SK-N-SH (cell line): Measurements from ENCODE around the gene MAP3K2. TPM values are rescaled to one million over a fixed set of nuclear protein-coding genes. Genes with fewer than 3 reads are reported as not detected.

Experiments
- CTCF ChIA-PET: fragments of 300-600, 350-600 bp; formaldehyde crosslinking; extraction: SDS; loops from one replicate; lab custom pipeline; 2021; lab: Yijun Ruan, JAX
- POLR2A ChIA-PET: fragments of 350-600 bp; sonication (Branson Sonifier 250); formaldehyde crosslinking; extraction: SDS; loops from one replicate; lab custom pipeline; 2020; ENCODE audit warnings: antibody characterized with exemption, inconsistent platforms; lab: Yijun Ruan, JAX
- DNase-seq: peaks from one replicate; pipeline ENCODE4 v3.0.0; 2012
- H2AFZ ChIP-seq: fragments of 200-600 bp; sonication (generic); 2 replicates; pipeline ENCODE4 v1.8.1; 2016; ENCODE audit warnings: antibody characterized with exemption, mild to moderate bottlenecking, low read depth
- H3F3A ChIP-seq: fragments of 200-600 bp; sonication (generic); replicated peaks from 2 replicates; pipeline ENCODE3; 2016; ENCODE audit warnings: antibody characterized with exemption, mild to moderate bottlenecking; ENCODE audit not compliant: insufficient read depth
- H3K27ac ChIP-seq, 2 experiments: fragments of 200-500 bp in 1 of 2; fragments of 200-600 bp in 1 of 2; sonication (Bioruptor generic) in 1 of 2; sonication (generic), shearing (Covaris generic) in 1 of 2; 2 replicates each; pipeline versions ENCODE4 v1.5.1 to v1.6.1; 2014 to 2016; ENCODE audit warnings: low read depth in 2 of 2, inconsistent platforms in 1 of 2, low read length in 1 of 2, mild to moderate bottlenecking in 1 of 2, mixed read lengths in 1 of 2
- H3K27me3 ChIP-seq: fragments of 200-600 bp; sonication (generic), shearing (Covaris generic); 2 replicates; pipeline ENCODE4 v1.6.1; 2016; ENCODE audit warnings: mixed run types; ENCODE audit not compliant: insufficient read depth
- H3K36me3 ChIP-seq, 2 experiments: fragments of 200-500 bp in 1 of 2; fragments of 200-600 bp in 1 of 2; sonication (Bioruptor generic) in 1 of 2; sonication (generic) in 1 of 2; replicated peaks in 1 of 2; 2 replicates each; pipeline versions ENCODE3 to v1.5.1; 2014 to 2016; ENCODE audit warnings: low read length in 1 of 2, mild to moderate bottlenecking in 1 of 2; ENCODE audit not compliant: insufficient read depth in 2 of 2, control insufficient read depth in 1 of 2
- H3K4me1 ChIP-seq, 2 experiments: fragments of 200-500 bp in 1 of 2; fragments of 200-600 bp in 1 of 2; sonication (Bioruptor generic) in 1 of 2; sonication (generic), shearing (Covaris generic) in 1 of 2; 2 replicates each; pipeline versions ENCODE4 v1.5.1 to v1.6.1; 2014 to 2016; ENCODE audit warnings: low read depth in 1 of 2, low read length in 1 of 2, mixed run types in 1 of 2; ENCODE audit not compliant: insufficient read depth in 2 of 2, control insufficient read depth in 1 of 2
- H3K4me2 ChIP-seq: fragments of 200-600 bp; sonication (generic), shearing (Covaris generic); 2 replicates; pipeline ENCODE4 v1.6.1; 2017; ENCODE audit warnings: mixed run types
- H3K4me3 ChIP-seq, 2 experiments: fragments of 200-500 bp in 1 of 2; fragments of 200-600 bp in 1 of 2; sonication (Bioruptor generic) in 1 of 2; sonication (generic), shearing (Covaris generic) in 1 of 2; 2 replicates each; pipeline versions ENCODE4 v1.5.1 to v1.8.1; 2014 to 2016; ENCODE audit warnings: low read depth in 2 of 2, inconsistent platforms in 1 of 2, low read length in 1 of 2, mild to moderate bottlenecking in 1 of 2, mixed read lengths in 1 of 2, moderate library complexity in 1 of 2
- H3K79me2 ChIP-seq: fragments of 200-600 bp; sonication (generic); 2 replicates; pipeline ENCODE4 v1.8.1; 2017; ENCODE audit warnings: mild to moderate bottlenecking; ENCODE audit not compliant: insufficient read depth
- H3K9ac ChIP-seq: fragments of 200-600 bp; sonication (generic); 2 replicates; pipeline ENCODE4 v1.6.1; 2017; ENCODE audit warnings: mixed run types
- H3K9me2 ChIP-seq: fragments of 200-600 bp; sonication (generic); 2 replicates; pipeline ENCODE4 v1.6.1; 2017; ENCODE audit warnings: mixed run types
- H3K9me3 ChIP-seq: fragments of 200-600 bp; sonication (generic); 2 replicates; pipeline ENCODE4 v1.6.1; 2017; ENCODE audit warnings: mixed run types, mild to moderate bottlenecking, moderate library complexity
- H4K20me1 ChIP-seq: fragments of 200-600 bp; sonication (generic); 2 replicates; pipeline ENCODE4 v1.6.1; 2017; ENCODE audit warnings: mild to moderate bottlenecking, mixed run types; ENCODE audit not compliant: insufficient read depth
- CTCF ChIP-seq: fragments of 200-600 bp; sonication (generic); IDR thresholded peaks from 2 replicates; pipeline ENCODE4 v1.6.1; 2017; ENCODE audit warnings: antibody characterized with exemption, mild to moderate bottlenecking, moderate library complexity
- ELF1 ChIP-seq: IDR thresholded peaks from 2 replicates; pipeline ENCODE4 v1.4.0; 2012
- EP300 ChIP-seq, 2 experiments: IDR thresholded peaks; 2 replicates each; pipeline versions ENCODE4 v1.4.0 to v1.6.1; 2012; ENCODE audit warnings: borderline replicate concordance in 1 of 2, low read depth in 1 of 2, low read length in 1 of 2
- FOXJ3 ChIP-seq: sonication (generic); formaldehyde crosslinking; IDR thresholded peaks from 2 replicates; pipeline ENCODE4 v1.5.1; 2020; ENCODE audit warnings: mild to moderate bottlenecking, missing genetic modification reagents
- GABPA ChIP-seq: IDR thresholded peaks from 2 replicates; pipeline ENCODE4 v1.4.0; 2012; ENCODE audit warnings: low read depth, mild to moderate bottlenecking
- GATA2 ChIP-seq: sonication (generic); formaldehyde crosslinking; IDR thresholded peaks from 2 replicates; pipeline ENCODE4 v1.5.0; 2020; ENCODE audit warnings: mild to moderate bottlenecking, missing genetic modification reagents
- IRF3 ChIP-seq: fragments of 150-350 bp; IDR thresholded peaks from 2 replicates; pipeline ENCODE4 v1.6.1; 2016; ENCODE audit warnings: mild to moderate bottlenecking, low read depth, low read length
- JUND ChIP-seq: IDR thresholded peaks from 2 replicates; pipeline ENCODE4 v1.4.0; 2012
- MAX ChIP-seq: IDR thresholded peaks from 2 replicates; pipeline ENCODE4 v1.4.0; 2012; ENCODE audit warnings: low read depth
- MEF2A ChIP-seq: IDR thresholded peaks from 2 replicates; pipeline ENCODE4 v1.4.0; 2012; ENCODE audit warnings: low read depth, borderline replicate concordance
- NFIC ChIP-seq: IDR thresholded peaks from 2 replicates; pipeline ENCODE4 v1.4.0; 2012; ENCODE audit warnings: borderline replicate concordance
- PBX3 ChIP-seq: IDR thresholded peaks from 2 replicates; pipeline ENCODE4; 2012
- REST ChIP-seq: IDR thresholded peaks from 2 replicates; pipeline ENCODE4 v1.6.1; 2012; ENCODE audit warnings: mild to moderate bottlenecking, low read depth, low read length, moderate library complexity
- RFX5 ChIP-seq: IDR thresholded peaks from 2 replicates; pipeline ENCODE4 v1.6.1; 2012; ENCODE audit warnings: mild to moderate bottlenecking, improper control_type of control experiment, low read length
- RXRA ChIP-seq: IDR thresholded peaks from 2 replicates; pipeline ENCODE4 v1.4.0; 2012; ENCODE audit warnings: low read depth, mild to moderate bottlenecking, borderline replicate concordance
- SIN3A ChIP-seq: IDR thresholded peaks from 2 replicates; pipeline ENCODE4 v1.6.1; 2012; ENCODE audit warnings: low read depth, mild to moderate bottlenecking, low read length, moderate library complexity, borderline replicate concordance
- TAF1 ChIP-seq: IDR thresholded peaks from 2 replicates; pipeline ENCODE4 v1.6.1; 2012; ENCODE audit warnings: low read depth, mild to moderate bottlenecking, low read length, moderate library complexity, borderline replicate concordance
- TCF12 ChIP-seq: IDR thresholded peaks from 2 replicates; pipeline ENCODE4 v1.4.0; 2012
- USF2 ChIP-seq: fragments of 150-350 bp; IDR thresholded peaks from 2 replicates; pipeline ENCODE4 v1.6.1; 2017; ENCODE audit warnings: antibody characterized with exemption, low read length, low read depth, borderline replicate concordance
- YY1 ChIP-seq: IDR thresholded peaks from 2 replicates; pipeline ENCODE4 v1.4.0; 2012; ENCODE audit warnings: low read depth, mild to moderate bottlenecking
- WGBS: methylation state at CpG from one replicate; pipeline ENCODE4 v1.1.6; 2017; ENCODE audit warnings: low lambda C conversion rate; 5-methylcytosine and 5-hydroxymethylcytosine counted together
- polyA plus RNA-seq, 3 experiments: library from polyadenylated mRNA; depleted of rRNA; stranded (reverse); fragments of >200 nt; gene quantifications; 2 replicates each; pipeline ENCODE4 v1.2.3, GENCODE V29; 2012

MAP3K2 gene
- polyA plus RNA-seq, 1 of the 3 experiments (the other 2 are of a cell fraction) = 2.7 TPM

- no peaks in the 10 kb centered on the region for H3K79me2 ChIP-seq
- no peak overlapping the region for H3K4me3 ChIP-seq
- H3K4me1 ChIP-seq = no peaks in the 10 kb centered on the region
- TF ChIP-seq ELF1 = no peak
- H3K36me3 ChIP-seq = peaks cover 48 to 51% of the 10 kb centered on the region in 2 experiments
- H3K4me2 ChIP-seq = no peak overlapping the region
- H3K27ac ChIP-seq = no peak overlapping the region
- no peaks in the 10 kb centered on the region for H3K9me3 ChIP-seq
- no peak overlapping the region for H3K9ac ChIP-seq
- no peaks in the 10 kb centered on the region for H4K20me1 ChIP-seq
- H3F3A ChIP-seq = peaks cover 4% of the 10 kb centered on the region
- POLR2A ChIA-PET = no interaction called here
- H3K27me3 ChIP-seq = no peaks in the 10 kb centered on the region
- CTCF ChIA-PET = no interaction called here
- 96% methylated on average over 8 of the region's 8 CpGs for WGBS
- no peak overlapping the region for H2AFZ ChIP-seq
- DNase-seq = no peak
- H3K9me2 ChIP-seq = no peaks in the 10 kb centered on the region
These were observed 125.9 kb downstream of the MAP3K2 start for GRCh38 chr2:127261804-127262406.

GRCh38 chr2:127259355-127259754 is 128.4 kb downstream of the MAP3K2 start:
- peaks cover 39 to 53% of the 10 kb centered on the region in 2 experiments for H3K36me3 ChIP-seq
- H3K4me1 ChIP-seq = no peaks in the 10 kb centered on the region
- TF ChIP-seq FOXJ3 (no peak), YY1 (no peak), IRF3 (no peak), TCF12 (no peak), ELF1 (no peak), EP300 (IDR thresholded peaks at IDR 0.05; ENCODE audit: borderline replicate concordance in 1 of 2, low read depth in 1 of 2, low read length in 1 of 2) (no peak), MAX (no peak), GATA2 (CRISPR knock-in tag) (no peak), JUND (no peak), RXRA (no peak), GABPA (no peak), TAF1 (no peak), NFIC (no peak), SIN3A (no peak), CTCF (no peak), PBX3 (no peak), REST (no peak), MEF2A (no peak), RFX5 (no peak), USF2 (no peak)
- TF ChIP-seq, all 33 proteins: peak for 0
- CTCF ChIA-PET = no interaction called here
- no peak for DNase-seq
- Histone ChIP-seq H3K4me2 (no peak overlapping the region), H3K9ac (no peak overlapping the region), H3F3A (peaks cover 4% of the 10 kb centered on the region), H3K79me2 (no peaks in the 10 kb centered on the region), H3K27me3 (no peaks in the 10 kb centered on the region), H3K27ac (no peak overlapping the region), H3K4me3 (no peak overlapping the region), H3K9me3 (no peaks in the 10 kb centered on the region), H4K20me1 (no peaks in the 10 kb centered on the region), H2AFZ (no peak overlapping the region), H3K9me2 (no peaks in the 10 kb centered on the region)
- 100% methylated on average over 5 of the region's 5 CpGs for WGBS
- POLR2A ChIA-PET = interaction anchor here (0.7 kb wide), 1 partner anchor 10 kb away, joined by 3 read pairs; no protein-coding TSS in a partner anchor
